ENCODE measurements around the gene LRRC73. TPM values are rescaled to one million over a fixed set of nuclear protein-coding genes. Genes with fewer than 3 reads are reported as not detected.

LRRC73 gene
- total and polyA plus RNA-seq, 9 of the 15 experiments (the other 6 are each of a cell fraction or from before 2014, with no cell fraction given): 0.07 to 0.55 (median 0.16) TPM; not detected in 3

DNA sequence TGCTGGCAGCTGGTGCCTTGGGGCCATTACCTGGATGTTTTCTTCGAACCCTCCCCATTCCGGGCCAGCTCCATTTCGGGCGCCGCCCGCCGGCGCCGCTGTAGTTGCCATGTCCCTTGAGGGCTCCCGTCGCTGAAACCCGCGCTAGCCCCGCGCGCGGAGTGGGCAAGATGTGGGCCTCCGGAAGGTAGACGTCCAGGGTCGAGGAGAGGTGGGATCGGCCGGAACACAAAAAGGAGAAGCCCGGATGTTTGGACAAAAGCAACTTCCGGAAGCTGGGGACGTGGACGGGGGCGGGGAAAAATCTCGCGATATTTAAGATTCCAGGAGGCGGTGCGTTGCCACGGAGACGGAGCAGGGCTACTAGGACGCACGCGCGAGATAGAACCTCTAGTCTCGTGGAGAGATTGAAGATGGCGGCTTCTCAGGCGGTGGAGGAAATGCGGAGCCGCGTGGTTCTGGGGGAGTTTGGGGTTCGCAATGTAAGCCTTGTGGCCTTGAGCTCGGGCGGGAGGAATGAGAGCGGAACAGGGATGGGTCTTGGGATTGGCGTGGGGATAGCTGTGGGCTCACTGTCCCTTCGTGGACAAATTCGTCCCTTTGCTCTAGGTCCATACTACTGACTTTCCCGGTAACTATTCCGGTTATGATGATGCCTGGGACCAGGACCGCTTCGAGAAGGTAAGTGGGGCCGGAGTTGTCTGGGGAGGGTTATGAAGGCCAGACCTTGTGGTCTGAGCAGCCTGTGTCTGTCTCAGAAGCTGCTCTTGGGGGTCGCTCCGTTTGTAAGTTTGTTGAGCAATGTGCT, 6.8 kb upstream of the LRRC73 start, which contains the start of the genes POLR1C and YIPF3 (continued):
- TF ChIP-seq ARID3A (IDR thresholded peaks at IDR 0.05; ENCODE audit: borderline replicate concordance, low read depth, low read length) (no peak), KLF13 (tag; IDR thresholded peaks at IDR 0.05; ENCODE audit: borderline replicate concordance, low read depth) (0 out of 2 replicates have a peak, but pooled peaks have one; percentile 18), HDAC6 (IDR thresholded peaks at IDR 0.05; ENCODE audit: low read depth, low read length) (no peak), RNF219 (CRISPR knock-in tag; IDR thresholded peaks at IDR 0.05) (no peak), CCAR2 (IDR thresholded peaks at IDR 0.05; ENCODE audit: low read depth, low read length) (no peak), SMARCA5 (IDR thresholded peaks at IDR 0.05) (no peak), MAZ (CRISPR knock-in tag; conservative IDR thresholded peaks at IDR 0.05 in 1 of 2, IDR thresholded peaks at IDR 0.05 in 1 of 2) (peak; percentile 74 to 86), ZNF174 (CRISPR knock-in tag; IDR thresholded peaks at IDR 0.05) (no peak), PYGO2 (tag; IDR thresholded peaks at IDR 0.05) (no peak), LCOR (CRISPR knock-in tag; IDR thresholded peaks at IDR 0.05) (peak; percentile 92; the same call in 1 of the 2 replicates), ATF7 (IDR thresholded peaks at IDR 0.05) (peak; percentile 72; the same call in 1 of the 2 replicates), IFI16 (CRISPR knock-in tag; IDR thresholded peaks at IDR 0.05) (no peak), DDX20 (tag; IDR thresholded peaks at IDR 0.05; ENCODE audit: low read depth) (no peak), RBM15 (IDR thresholded peaks at IDR 0.05; ENCODE audit: insufficient read depth, low read length) (no peak)
- TF ChIP-seq, protein P1, sequence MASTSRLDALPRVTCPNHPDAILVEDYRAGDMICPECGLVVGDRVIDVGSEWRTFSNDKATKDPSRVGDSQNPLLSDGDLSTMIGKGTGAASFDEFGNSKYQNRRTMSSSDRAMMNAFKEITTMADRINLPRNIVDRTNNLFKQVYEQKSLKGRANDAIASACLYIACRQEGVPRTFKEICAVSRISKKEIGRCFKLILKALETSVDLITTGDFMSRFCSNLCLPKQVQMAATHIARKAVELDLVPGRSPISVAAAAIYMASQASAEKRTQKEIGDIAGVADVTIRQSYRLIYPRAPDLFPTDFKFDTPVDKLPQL (IDR thresholded peaks at IDR 0.05; ENCODE audit: extremely low read depth, insufficient read length): no peak
- TF ChIP-seq, protein P2, sequence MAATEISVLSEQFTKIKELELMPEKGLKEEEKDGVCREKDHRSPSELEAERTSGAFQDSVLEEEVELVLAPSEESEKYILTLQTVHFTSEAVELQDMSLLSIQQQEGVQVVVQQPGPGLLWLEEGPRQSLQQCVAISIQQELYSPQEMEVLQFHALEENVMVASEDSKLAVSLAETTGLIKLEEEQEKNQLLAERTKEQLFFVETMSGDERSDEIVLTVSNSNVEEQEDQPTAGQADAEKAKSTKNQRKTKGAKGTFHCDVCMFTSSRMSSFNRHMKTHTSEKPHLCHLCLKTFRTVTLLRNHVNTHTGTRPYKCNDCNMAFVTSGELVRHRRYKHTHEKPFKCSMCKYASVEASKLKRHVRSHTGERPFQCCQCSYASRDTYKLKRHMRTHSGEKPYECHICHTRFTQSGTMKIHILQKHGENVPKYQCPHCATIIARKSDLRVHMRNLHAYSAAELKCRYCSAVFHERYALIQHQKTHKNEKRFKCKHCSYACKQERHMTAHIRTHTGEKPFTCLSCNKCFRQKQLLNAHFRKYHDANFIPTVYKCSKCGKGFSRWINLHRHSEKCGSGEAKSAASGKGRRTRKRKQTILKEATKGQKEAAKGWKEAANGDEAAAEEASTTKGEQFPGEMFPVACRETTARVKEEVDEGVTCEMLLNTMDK (IDR thresholded peaks at IDR 0.05; ENCODE audit: borderline replicate concordance, insufficient read depth, low read depth, low read length, poor library complexity, severe bottlenecking): no peak
- TF ChIP-seq, protein P3, sequence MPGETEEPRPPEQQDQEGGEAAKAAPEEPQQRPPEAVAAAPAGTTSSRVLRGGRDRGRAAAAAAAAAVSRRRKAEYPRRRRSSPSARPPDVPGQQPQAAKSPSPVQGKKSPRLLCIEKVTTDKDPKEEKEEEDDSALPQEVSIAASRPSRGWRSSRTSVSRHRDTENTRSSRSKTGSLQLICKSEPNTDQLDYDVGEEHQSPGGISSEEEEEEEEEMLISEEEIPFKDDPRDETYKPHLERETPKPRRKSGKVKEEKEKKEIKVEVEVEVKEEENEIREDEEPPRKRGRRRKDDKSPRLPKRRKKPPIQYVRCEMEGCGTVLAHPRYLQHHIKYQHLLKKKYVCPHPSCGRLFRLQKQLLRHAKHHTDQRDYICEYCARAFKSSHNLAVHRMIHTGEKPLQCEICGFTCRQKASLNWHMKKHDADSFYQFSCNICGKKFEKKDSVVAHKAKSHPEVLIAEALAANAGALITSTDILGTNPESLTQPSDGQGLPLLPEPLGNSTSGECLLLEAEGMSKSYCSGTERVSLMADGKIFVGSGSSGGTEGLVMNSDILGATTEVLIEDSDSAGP (CRISPR knock-in tag; IDR thresholded peaks at IDR 0.05): no peak

All from K562 (cell line).